ENCODE measurements around the gene UNC5A.

The UNC5A gene

GRCh38 chr5:176874198-176874780, 63.9 kb downstream of the UNC5A start:
- TF ChIP-seq SIN3A (IDR thresholded peaks at IDR 0.05; ENCODE audit: borderline replicate concordance, insufficient read depth, low read length), result no peak
- no peak for TF ChIP-seq REST (IDR thresholded peaks at IDR 0.05; ENCODE audit: insufficient read depth in 1 of 2, low read depth in 2 of 2, low read length in 2 of 2)
- TF ChIP-seq FOXP2 (optimal IDR thresholded peaks at IDR 0.05; ENCODE audit: borderline replicate concordance, extremely low read depth, extremely low read length, insufficient read depth), result no peak
- TF ChIP-seq POLR2AphosphoS5 (IDR thresholded peaks at IDR 0.05; ENCODE audit: low read depth, low read length), result no peak
- TF ChIP-seq TAF1 (IDR thresholded peaks at IDR 0.05; ENCODE audit: borderline replicate concordance, insufficient read depth, low read length), result no peak

GRCh38 chr5:176875014-176875550, 64.7 kb downstream of the UNC5A start:
- no peak for TF ChIP-seq SIN3A (IDR thresholded peaks at IDR 0.05; ENCODE audit: borderline replicate concordance, insufficient read depth, low read length)
- TF ChIP-seq TAF1 (IDR thresholded peaks at IDR 0.05; ENCODE audit: borderline replicate concordance, insufficient read depth, low read length), result no peak
- no peak for TF ChIP-seq REST (IDR thresholded peaks at IDR 0.05; ENCODE audit: insufficient read depth in 1 of 2, low read depth in 2 of 2, low read length in 2 of 2)
- TF ChIP-seq POLR2AphosphoS5 (IDR thresholded peaks at IDR 0.05; ENCODE audit: low read depth, low read length), result no peak
- no peak for TF ChIP-seq FOXP2 (optimal IDR thresholded peaks at IDR 0.05; ENCODE audit: borderline replicate concordance, extremely low read depth, extremely low read length, insufficient read depth)

- no peak for TF ChIP-seq TAF1 (IDR thresholded peaks at IDR 0.05; ENCODE audit: borderline replicate concordance, insufficient read depth, low read length)
- TF ChIP-seq SIN3A (IDR thresholded peaks at IDR 0.05; ENCODE audit: borderline replicate concordance, insufficient read depth, low read length), result no peak
- no peak for TF ChIP-seq POLR2AphosphoS5 (IDR thresholded peaks at IDR 0.05; ENCODE audit: low read depth, low read length)
- no peak for TF ChIP-seq FOXP2 (optimal IDR thresholded peaks at IDR 0.05; ENCODE audit: borderline replicate concordance, extremely low read depth, extremely low read length, insufficient read depth)
- TF ChIP-seq REST (IDR thresholded peaks at IDR 0.05; ENCODE audit: insufficient read depth in 1 of 2, low read depth in 2 of 2, low read length in 2 of 2), result no peak
These were observed 65.6 kb downstream of the UNC5A start for GRCh38 chr5:176875783-176876505.

- TF ChIP-seq FOXP2 (optimal IDR thresholded peaks at IDR 0.05; ENCODE audit: borderline replicate concordance, extremely low read depth, extremely low read length, insufficient read depth) (no peak), REST (IDR thresholded peaks at IDR 0.05; ENCODE audit: insufficient read depth in 1 of 2, low read depth in 2 of 2, low read length in 2 of 2) (no peak), SIN3A (IDR thresholded peaks at IDR 0.05; ENCODE audit: borderline replicate concordance, insufficient read depth, low read length) (no peak), POLR2AphosphoS5 (IDR thresholded peaks at IDR 0.05; ENCODE audit: low read depth, low read length) (no peak), TAF1 (IDR thresholded peaks at IDR 0.05; ENCODE audit: borderline replicate concordance, insufficient read depth, low read length) (no peak)
These were observed 66.4 kb downstream of the UNC5A start for GRCh38 chr5:176876506-176877431.

Data from PFSK-1 (cell line).